Urinary bladder (tissue), 4 donors: ENCODE measurements around the gene CMBL. TPM values are rescaled to one million over a fixed set of nuclear protein-coding genes. Genes with fewer than 3 reads are reported as not detected.

ENCODE experiments used
- DNase-seq: peaks from one replicate; pipeline ENCODE4 v3.0.0-alpha.2; 2015; ENCODE audit errors: extremely low spot score
- H3K27ac ChIP-seq: one replicate; pipeline ENCODE4 v1.5.1; 2013; ENCODE audit warnings: low read depth, mild to moderate bottlenecking, moderate library complexity
- H3K36me3 ChIP-seq: one replicate; pipeline ENCODE4 v1.6.1; 2013; ENCODE audit warnings: mild to moderate bottlenecking, moderate library complexity; ENCODE audit not compliant: insufficient read depth
- H3K4me1 ChIP-seq: one replicate; pipeline ENCODE4 v1.6.1; 2013; ENCODE audit warnings: mild to moderate bottlenecking, moderate library complexity; ENCODE audit not compliant: insufficient read depth
- H3K4me3 ChIP-seq: one replicate; pipeline ENCODE4 v1.5.1; 2013; ENCODE audit warnings: low read depth, low read length
- WGBS: extraction: QIAGEN DNeasy Blood & Tissue Kit; methylation state at CpG from one replicate; pipeline ENCODE4 v1.1.7; 2013; 5-methylcytosine and 5-hydroxymethylcytosine counted together
- polyA plus RNA-seq: library from polyadenylated mRNA; stranded (reverse); fragments of 200-250 nt; gene quantifications from one replicate; pipeline ENCODE4 v1.2.3, GENCODE V29; 2013
- total RNA-seq: library from RNA; depleted of rRNA; stranded (reverse); fragments of >200 nt; gene quantifications from one replicate; pipeline ENCODE4 v1.2.3, GENCODE V29; 2014
- donor health status: healthy with polysubstance abuse.
- donor health status: healthy.

The CMBL gene
- total and polyA plus RNA-seq, 2 donors = 17.2 to 28.2 TPM

DNA sequence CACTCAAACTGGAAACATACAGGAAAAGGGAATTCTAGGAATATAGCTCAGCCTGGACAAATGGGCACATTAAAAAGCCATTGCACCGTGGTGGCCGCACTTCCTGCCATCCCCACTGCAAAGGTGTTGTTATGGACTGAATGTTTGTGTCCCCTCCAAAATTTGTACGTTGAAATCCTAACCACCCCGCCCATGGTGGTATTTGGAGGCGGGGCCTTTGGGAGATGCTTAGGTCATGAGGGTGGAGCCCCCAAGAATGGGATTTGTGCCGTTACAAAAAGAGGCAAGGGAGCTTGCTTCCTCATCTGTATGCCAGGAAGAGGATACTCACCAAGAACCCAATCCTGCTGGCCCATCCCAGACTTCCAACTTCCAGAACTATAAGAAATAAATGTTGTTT is 1.1 kb upstream of the CMBL start:
- WGBS = 83% methylated on average over 6 of the region's 6 CpGs
- Histone ChIP-seq H3K36me3 (no peaks in the 10 kb centered on the region), H3K27ac (no peak overlapping the region), H3K4me3 (no peak overlapping the region), H3K4me1 (no peaks in the 10 kb centered on the region)
- no peak for DNase-seq

DNA sequence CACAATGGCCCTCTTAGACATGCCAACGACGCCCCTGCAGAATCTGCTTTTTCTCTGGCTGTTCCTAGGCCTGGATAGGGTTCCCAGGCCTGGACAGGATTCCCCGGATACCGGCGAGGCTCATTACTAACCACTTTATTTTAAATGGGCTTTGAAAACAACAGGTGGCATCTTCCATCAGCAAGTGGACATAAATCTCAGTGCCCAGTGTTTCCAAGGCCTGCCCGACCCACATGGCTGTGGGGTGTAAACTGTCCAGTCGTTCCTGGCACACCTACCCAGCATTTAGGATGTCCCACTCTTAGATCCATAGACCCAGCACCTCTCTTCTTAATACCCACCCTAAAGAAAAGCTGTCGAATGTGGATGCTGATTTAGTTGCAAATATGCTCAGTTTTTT is 896 bp downstream of the CMBL start:
- no peak for DNase-seq
- Histone ChIP-seq H3K36me3 (no peaks in the 10 kb centered on the region), H3K4me3 (peak overlapping the region; percentile 64), H3K27ac (no peak overlapping the region), H3K4me1 (no peaks in the 10 kb centered on the region)
- WGBS = 38% methylated on average over 8 of the region's 8 CpGs

GRCh38 chr5:10306114-10306513 is 1.6 kb downstream of the CMBL start:
- no peak for DNase-seq
- no peak overlapping the region for H3K4me3 ChIP-seq
- WGBS = 72% methylated on average over 5 of the region's 5 CpGs
- no peak overlapping the region for H3K27ac ChIP-seq
- no peaks in the 10 kb centered on the region for H3K36me3 ChIP-seq
- no peaks in the 10 kb centered on the region for H3K4me1 ChIP-seq

GRCh38 chr5:10304932-10305331 is 2.8 kb downstream of the CMBL start:
- H3K27ac ChIP-seq = no peak overlapping the region

DNA sequence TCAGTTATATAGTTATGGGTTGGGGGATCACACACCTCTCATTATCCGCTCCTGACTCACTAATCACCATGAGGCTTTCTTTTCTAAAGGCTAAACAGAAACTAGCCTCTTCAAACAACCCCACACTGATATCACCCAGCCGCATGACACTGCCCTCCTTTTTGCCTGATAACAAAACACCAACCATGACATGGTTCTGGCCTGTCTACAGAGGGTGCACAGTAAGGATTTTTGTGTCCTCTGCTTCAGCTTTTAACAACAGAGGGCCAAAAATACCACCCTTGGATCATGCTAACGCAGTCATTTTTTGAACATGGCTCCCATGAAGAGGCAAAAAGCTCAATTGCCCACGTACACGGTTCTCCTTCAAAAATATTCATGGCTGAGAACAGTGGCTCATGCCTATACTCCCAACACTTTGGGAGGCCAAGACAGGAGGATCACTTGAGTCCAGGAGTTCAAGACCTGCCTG is 4.0 kb downstream of the CMBL start:
- 86% methylated on average over 5 of the region's 5 CpGs for WGBS
- Histone ChIP-seq H3K36me3 (no peaks in the 10 kb centered on the region), H3K27ac (no peak overlapping the region), H3K4me1 (no peaks in the 10 kb centered on the region), H3K4me3 (no peak overlapping the region)
- DNase-seq = no peak

More at GRCh38 chr5:10304932-10305331, 2.8 kb downstream of the CMBL start:
- Histone ChIP-seq H3K4me3 (no peak overlapping the region), H3K36me3 (no peaks in the 10 kb centered on the region), H3K4me1 (no peaks in the 10 kb centered on the region)
- no peak for DNase-seq
- WGBS = 92% methylated on average over 5 of the region's 5 CpGs

- DNase-seq = no peak
- H3K27ac ChIP-seq = no peak overlapping the region
- WGBS = 83% methylated on average over 2 of the region's 2 CpGs
- H3K36me3 ChIP-seq = no peaks in the 10 kb centered on the region
- H3K4me3 ChIP-seq = no peak overlapping the region
- no peaks in the 10 kb centered on the region for H3K4me1 ChIP-seq
These were observed 4.5 kb downstream of the CMBL start for GRCh38 chr5:10303201-10303600.

DNA sequence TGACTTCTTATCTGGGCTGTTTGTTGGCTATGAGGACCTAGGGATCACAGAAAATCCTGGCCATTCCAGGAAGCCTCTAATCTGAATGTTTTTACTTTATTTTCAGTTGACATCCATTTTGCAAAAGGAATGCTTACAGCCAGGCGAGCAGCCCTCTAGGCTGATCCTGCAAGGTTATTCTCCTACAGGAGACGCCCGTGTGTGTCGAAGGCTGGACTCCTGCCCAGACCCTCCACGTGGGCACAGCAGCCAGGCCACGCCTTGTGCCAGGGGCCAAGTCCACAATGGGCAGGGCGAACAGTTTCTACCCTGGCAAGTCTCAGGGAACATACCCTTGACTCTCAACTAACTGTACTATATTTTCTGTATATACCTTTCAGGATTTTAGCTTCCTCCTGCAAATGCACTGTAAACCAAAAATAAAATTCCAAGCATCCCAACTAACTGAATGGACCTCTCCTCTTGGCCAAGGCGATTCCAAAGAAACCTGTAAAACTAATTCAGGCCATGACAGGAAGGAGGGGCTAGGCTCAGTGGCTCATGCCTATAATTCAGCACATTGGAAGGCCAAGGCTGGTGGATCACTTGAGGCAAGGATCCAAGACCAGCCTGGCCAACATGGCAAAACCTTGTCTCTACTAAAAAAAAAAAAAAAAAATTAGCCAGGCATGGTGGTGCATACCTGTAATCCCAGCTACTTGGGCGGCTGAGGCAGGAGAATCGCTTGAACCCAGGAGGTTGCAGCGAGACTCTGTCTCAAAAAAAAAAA is 5.7 kb downstream of the CMBL start:
- Histone ChIP-seq H3K27ac (no peak overlapping the region), H3K4me3 (no peak overlapping the region), H3K36me3 (no peaks in the 10 kb centered on the region), H3K4me1 (no peaks in the 10 kb centered on the region)
- no peak for DNase-seq
- 67% methylated on average over 11 of the region's 11 CpGs for WGBS

- no peak overlapping the region for H3K4me3 ChIP-seq
- no peaks in the 10 kb centered on the region for H3K36me3 ChIP-seq
- H3K27ac ChIP-seq = no peak overlapping the region
- DNase-seq = no peak
- no peaks in the 10 kb centered on the region for H3K4me1 ChIP-seq
- WGBS = 79% methylated on average over 7 of the region's 7 CpGs
These were observed 6.4 kb downstream of the CMBL start for GRCh38 chr5:10301266-10301665.

DNA sequence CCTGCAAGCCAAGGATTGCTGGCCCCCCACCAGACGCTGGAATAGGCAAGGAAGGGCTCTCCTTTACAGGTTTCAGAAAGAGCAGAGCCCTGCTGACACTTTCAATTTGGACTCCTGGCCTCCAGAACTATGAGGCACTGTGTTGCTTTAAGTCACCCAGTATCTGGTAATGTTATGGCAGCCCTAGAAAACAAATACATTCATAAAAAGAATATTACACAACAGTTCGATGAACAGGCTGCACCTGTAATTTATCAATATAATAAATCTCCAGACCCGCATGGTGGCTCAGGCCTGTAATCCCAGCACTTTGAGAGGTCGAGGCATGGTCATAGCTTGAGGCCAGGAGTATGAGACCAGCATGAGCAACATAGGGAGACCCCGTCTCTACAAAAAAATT is 7.5 kb downstream of the CMBL start:
- no peaks in the 10 kb centered on the region for H3K36me3 ChIP-seq
- H3K4me3 ChIP-seq = no peak overlapping the region
- H3K27ac ChIP-seq = no peak overlapping the region
- no peaks in the 10 kb centered on the region for H3K4me1 ChIP-seq
- 89% methylated on average over 5 of the region's 5 CpGs for WGBS
- no peak for DNase-seq

DNA sequence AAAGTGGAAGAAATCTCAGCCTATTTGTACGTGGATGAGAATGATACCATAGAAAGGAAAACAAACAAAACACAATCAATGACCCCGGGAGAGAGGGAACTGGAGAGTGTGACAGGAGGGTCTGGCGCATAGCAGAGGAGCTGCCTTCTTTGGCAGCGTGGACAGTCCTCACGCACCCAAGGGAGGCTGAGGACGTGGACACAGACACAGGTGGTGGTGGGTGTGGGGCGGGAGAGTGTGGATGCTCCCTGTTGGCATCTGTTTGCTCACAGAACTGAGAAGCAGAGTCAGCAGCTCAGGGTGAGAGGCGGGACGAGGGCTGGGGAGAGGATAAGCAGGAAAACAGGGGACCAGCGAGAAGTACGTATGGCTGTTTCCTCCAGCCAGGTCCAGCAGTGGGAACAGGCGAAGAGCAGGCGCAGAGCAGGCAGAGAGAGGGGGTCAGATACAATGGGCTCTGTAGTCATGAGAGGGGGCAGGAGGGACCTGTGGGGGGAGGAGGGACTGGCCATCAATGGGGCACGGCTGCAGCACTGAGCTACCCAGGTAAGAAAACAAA is 10.0 kb downstream of the CMBL start:
- Histone ChIP-seq H3K4me3 (no peak overlapping the region), H3K36me3 (no peaks in the 10 kb centered on the region), H3K4me1 (no peaks in the 10 kb centered on the region), H3K27ac (no peak overlapping the region)
- no peak for DNase-seq
- 86% methylated on average over 14 of the region's 14 CpGs for WGBS

GRCh38 chr5:10295619-10296326 is 11.9 kb downstream of the CMBL start:
- Histone ChIP-seq H3K4me3 (no peak overlapping the region), H3K36me3 (no peaks in the 10 kb centered on the region), H3K4me1 (no peaks in the 10 kb centered on the region), H3K27ac (no peak overlapping the region)
- no peak for DNase-seq
- WGBS = 92% methylated on average over 8 of the region's 8 CpGs

GRCh38 chr5:10293907-10294662 is 13.6 kb downstream of the CMBL start:
- no peak overlapping the region for H3K4me3 ChIP-seq
- DNase-seq = no peak
- H3K27ac ChIP-seq = no peak overlapping the region
- WGBS = 92% methylated on average over 3 of the region's 3 CpGs
- no peaks in the 10 kb centered on the region for H3K4me1 ChIP-seq
- H3K36me3 ChIP-seq = no peaks in the 10 kb centered on the region

- Histone ChIP-seq H3K36me3 (no peaks in the 10 kb centered on the region), H3K4me1 (no peaks in the 10 kb centered on the region), H3K4me3 (no peak overlapping the region), H3K27ac (no peak overlapping the region)
- 86% methylated on average over 9 of the region's 9 CpGs for WGBS
- no peak for DNase-seq
These were observed 15.9 kb downstream of the CMBL start for GRCh38 chr5:10291692-10292339.
